Measurements from ENCODE around the gene FOXJ3.

FOXJ3 gene

GRCh38 chr1:42163536-42164503, 171.2 kb downstream of the FOXJ3 start:
- no peak overlapping the region for H3K4me3 ChIP-seq (replicated peaks in 1 of 2; ENCODE audit: low read depth in 2 of 2, low read length in 2 of 2)

GRCh38 chr1:42163114-42163513, 171.9 kb downstream of the FOXJ3 start:
- no peak for TF ChIP-seq CTCF (IDR thresholded peaks at IDR 0.05; ENCODE audit: low read depth, low read length)
- peak in 1 of 2 donors; percentile 11 for DNase-seq (ENCODE audit: low read depth in 2 of 2)
- no peak overlapping the region for H3K4me3 ChIP-seq (replicated peaks in 1 of 2; ENCODE audit: low read depth in 2 of 2, low read length in 2 of 2)

More at GRCh38 chr1:42163536-42164503, 171.2 kb downstream of the FOXJ3 start:
- TF ChIP-seq CTCF (IDR thresholded peaks at IDR 0.05; ENCODE audit: low read depth, low read length), result no peak
- no peak for DNase-seq (ENCODE audit: low read depth in 2 of 2)

GRCh38 chr1:42162181-42162580, 172.9 kb downstream of the FOXJ3 start:
- TF ChIP-seq CTCF (IDR thresholded peaks at IDR 0.05; ENCODE audit: low read depth, low read length), result no peak

GRCh38 chr1:42158189-42158588, 176.8 kb downstream of the FOXJ3 start:
- TF ChIP-seq CTCF (IDR thresholded peaks at IDR 0.05; ENCODE audit: low read depth, low read length), result no peak

More at GRCh38 chr1:42162181-42162580, 172.9 kb downstream of the FOXJ3 start:
- DNase-seq (ENCODE audit: low read depth in 2 of 2), result no peak
- H3K4me3 ChIP-seq (replicated peaks in 1 of 2; ENCODE audit: low read depth in 2 of 2, low read length in 2 of 2), result no peak overlapping the region

GRCh38 chr1:42157667-42158066, 177.4 kb downstream of the FOXJ3 start:
- no peak for TF ChIP-seq CTCF (IDR thresholded peaks at IDR 0.05; ENCODE audit: low read depth, low read length)
- DNase-seq (ENCODE audit: low read depth in 2 of 2), result no peak
- no peak overlapping the region for H3K4me3 ChIP-seq (replicated peaks in 1 of 2; ENCODE audit: low read depth in 2 of 2, low read length in 2 of 2)

More at GRCh38 chr1:42158189-42158588, 176.8 kb downstream of the FOXJ3 start:
- DNase-seq (ENCODE audit: low read depth in 2 of 2), result no peak
- no peak overlapping the region for H3K4me3 ChIP-seq (replicated peaks in 1 of 2; ENCODE audit: low read depth in 2 of 2, low read length in 2 of 2)

GRCh38 chr1:42155362-42155761, 179.7 kb downstream of the FOXJ3 start:
- TF ChIP-seq CTCF (IDR thresholded peaks at IDR 0.05; ENCODE audit: low read depth, low read length), result no peak
- DNase-seq (ENCODE audit: low read depth in 2 of 2), result no peak
- no peak overlapping the region for H3K4me3 ChIP-seq (replicated peaks in 1 of 2; ENCODE audit: low read depth in 2 of 2, low read length in 2 of 2)
